ENCODE measurements around the gene EXOC5.

Gene EXOC5

GRCh38 chr14:57189070-57189469 is 79.6 kb downstream of the EXOC5 start:
- DNase-seq (ENCODE audit: low read depth), result peak; percentile 41
- no peak overlapping the region for H3K4me3 ChIP-seq (replicated peaks; ENCODE audit: low read depth, low read length)
- peak; percentile 13 for TF ChIP-seq CTCF (IDR thresholded peaks at IDR 0.05; ENCODE audit: low read length, missing control alignments)

- peak; percentile 18 for DNase-seq (ENCODE audit: low read depth)
- TF ChIP-seq CTCF (IDR thresholded peaks at IDR 0.05; ENCODE audit: low read length, missing control alignments), result peak; percentile 40
- H3K4me3 ChIP-seq (replicated peaks; ENCODE audit: low read depth, low read length), result no peak overlapping the region
Observed at GRCh38 chr14:57182760-57183503, 85.8 kb downstream of the EXOC5 start.

GRCh38 chr14:57179273-57179672 is 89.4 kb downstream of the EXOC5 start:
- no peak overlapping the region for H3K4me3 ChIP-seq (replicated peaks; ENCODE audit: low read depth, low read length)
- no peak for TF ChIP-seq CTCF (IDR thresholded peaks at IDR 0.05; ENCODE audit: low read length, missing control alignments)
- no peak for DNase-seq (ENCODE audit: low read depth)

GRCh38 chr14:57174466-57174865 is 94.2 kb downstream of the EXOC5 start:
- no peak for TF ChIP-seq CTCF (IDR thresholded peaks at IDR 0.05; ENCODE audit: low read length, missing control alignments)
- no peak for DNase-seq (ENCODE audit: low read depth)
- no peak overlapping the region for H3K4me3 ChIP-seq (replicated peaks; ENCODE audit: low read depth, low read length)

- TF ChIP-seq CTCF (IDR thresholded peaks at IDR 0.05; ENCODE audit: low read length, missing control alignments), result no peak
- H3K4me3 ChIP-seq (replicated peaks; ENCODE audit: low read depth, low read length), result no peak overlapping the region
- DNase-seq (ENCODE audit: low read depth), result no peak
Observed at GRCh38 chr14:57171903-57172302, 96.8 kb downstream of the EXOC5 start.

GRCh38 chr14:57171363-57171762 is 97.3 kb downstream of the EXOC5 start:
- no peak overlapping the region for H3K4me3 ChIP-seq (replicated peaks; ENCODE audit: low read depth, low read length)
- no peak for TF ChIP-seq CTCF (IDR thresholded peaks at IDR 0.05; ENCODE audit: low read length, missing control alignments)

GRCh38 chr14:57169901-57170300 is 98.8 kb downstream of the EXOC5 start:
- no peak overlapping the region for H3K4me3 ChIP-seq (replicated peaks; ENCODE audit: low read depth, low read length)
- no peak for TF ChIP-seq CTCF (IDR thresholded peaks at IDR 0.05; ENCODE audit: low read length, missing control alignments)
- no peak for DNase-seq (ENCODE audit: low read depth)

More at GRCh38 chr14:57171363-57171762, 97.3 kb downstream of the EXOC5 start:
- no peak for DNase-seq (ENCODE audit: low read depth)

All from fibroblast of pulmonary artery (primary cell).